GM12878 (cell line): Measurements from ENCODE around the gene SRGAP1. TPM values are rescaled to one million over a fixed set of nuclear protein-coding genes. Genes with fewer than 3 reads are reported as not detected.

Experiments
- BCL11A ChIP-seq: IDR thresholded peaks from 2 replicates; pipeline ENCODE4 v1.6.1; 2011; ENCODE audit warnings: low read depth, low read length
- CBFB ChIP-seq: IDR thresholded peaks from 2 replicates; pipeline ENCODE4 v1.6.1; 2016; ENCODE audit warnings: antibody characterized with exemption, low read depth
- CREM ChIP-seq: IDR thresholded peaks from 2 replicates; pipeline ENCODE4 v1.6.1; 2014; ENCODE audit warnings: antibody characterized with exemption, low read depth
- MTA3 ChIP-seq: IDR thresholded peaks from 2 replicates; pipeline ENCODE4 v1.6.1; 2012; ENCODE audit warnings: low read length, inconsistent platforms, borderline replicate concordance
- MXI1 ChIP-seq: fragments of 150-350 bp; IDR thresholded peaks from 2 replicates; pipeline ENCODE4 v1.6.1; 2011; ENCODE audit warnings: low read depth, mild to moderate bottlenecking, inconsistent platforms, low read length, improper control_type of control experiment
- POLR2A ChIP-seq: IDR thresholded peaks from 2 replicates; pipeline ENCODE4 v1.6.1; 2011; ENCODE audit warnings: low read depth, mild to moderate bottlenecking, low read length
- SP1 ChIP-seq: IDR thresholded peaks from one replicate; pipeline ENCODE4 v1.6.1; 2011; ENCODE audit warnings: low read depth, low read length
- ZBED1 ChIP-seq: IDR thresholded peaks from 2 replicates; pipeline ENCODE4 v1.6.1; 2016; ENCODE audit warnings: borderline replicate concordance
- ZSCAN29 ChIP-seq: fragments of 450-650 bp; IDR thresholded peaks from 2 replicates; pipeline ENCODE4 v1.6.1; 2017; ENCODE audit warnings: mild to moderate bottlenecking, moderate library complexity
- polyA plus RNA-seq, 11 experiments: library from polyadenylated mRNA; depleted of rRNA in 4 of 11; unstranded in 6 of 11; stranded (reverse) in 5 of 11; fragments of >200 nt; fragmentation: Nextera tagmentation in 4 of 11; fragmentation: Illumina TruSeq in 1 of 11; extraction: Ambion mirVana in 4 of 11; extraction: Trizol in 1 of 11; gene quantifications; 1 replicate in 1 of 11; 2 replicates in 10 of 11; pipeline versions ENCODE4 v1.2.1 to v1.2.3, GENCODE V29; 2011 to 2016; ENCODE audit warnings: inconsistent platforms in 2 of 11, missing spikeins in 2 of 11, low read depth in 1 of 11
- total RNA-seq, 4 experiments: library from RNA; depleted of rRNA in 3 of 4; stranded (reverse); fragments of >200 nt in 3 of 4; fragmentation: Illumina TruSeq in 1 of 4; extraction: Trizol in 1 of 4; gene quantifications; 2 replicates each; pipeline versions ENCODE4 v1.2.1 to v1.2.3, GENCODE V29; 2013 to 2021
- TF ChIP-seq, protein P1 (sequence below): fragments of 450-650 bp; IDR thresholded peaks from 2 replicates; pipeline ENCODE4 v1.6.1; 2017; ENCODE audit warnings: mild to moderate bottlenecking, moderate library complexity
- TF ChIP-seq, protein P2 (sequence below): IDR thresholded peaks from 2 replicates; pipeline ENCODE4 v1.6.1; 2012; ENCODE audit warnings: low read depth, low read length, improper control_type of control experiment
- TF ChIP-seq, protein P3 (sequence below): fragments of 450-650 bp; IDR thresholded peaks from 2 replicates; pipeline ENCODE4 v1.6.1; 2018; ENCODE audit warnings: mild to moderate bottlenecking, low read depth, moderate library complexity; ENCODE audit not compliant: partially characterized antibody
- TF ChIP-seq, protein P4 (sequence below): fragments of 450-650 bp; IDR thresholded peaks from 2 replicates; pipeline ENCODE4 v1.6.1; 2017; ENCODE audit warnings: borderline replicate concordance

Gene SRGAP1
- total and polyA plus RNA-seq, 10 of the 15 experiments (the other 5 are each of a cell fraction or from before 2014, with no cell fraction given): 0.16 to 0.85 (median 0.46) TPM

DNA sequence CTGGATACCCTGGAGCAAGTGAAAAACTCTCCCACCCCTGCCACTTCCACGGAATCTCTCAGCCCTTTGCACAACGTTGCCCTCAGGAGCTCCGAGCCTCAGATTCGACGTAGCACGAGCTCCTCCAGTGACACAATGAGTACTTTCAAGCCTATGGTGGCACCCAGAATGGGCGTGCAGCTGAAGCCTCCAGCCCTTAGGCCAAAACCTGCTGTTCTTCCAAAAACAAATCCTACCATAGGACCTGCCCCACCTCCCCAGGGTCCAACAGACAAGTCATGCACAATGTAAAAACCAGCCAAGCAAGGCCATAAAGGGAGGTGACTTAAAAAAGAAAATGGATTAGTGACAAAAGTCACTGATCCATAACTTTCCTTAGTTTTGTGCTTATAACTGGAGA lies 297.9 kb downstream of the SRGAP1 start (continued):
- TF ChIP-seq, protein P1, sequence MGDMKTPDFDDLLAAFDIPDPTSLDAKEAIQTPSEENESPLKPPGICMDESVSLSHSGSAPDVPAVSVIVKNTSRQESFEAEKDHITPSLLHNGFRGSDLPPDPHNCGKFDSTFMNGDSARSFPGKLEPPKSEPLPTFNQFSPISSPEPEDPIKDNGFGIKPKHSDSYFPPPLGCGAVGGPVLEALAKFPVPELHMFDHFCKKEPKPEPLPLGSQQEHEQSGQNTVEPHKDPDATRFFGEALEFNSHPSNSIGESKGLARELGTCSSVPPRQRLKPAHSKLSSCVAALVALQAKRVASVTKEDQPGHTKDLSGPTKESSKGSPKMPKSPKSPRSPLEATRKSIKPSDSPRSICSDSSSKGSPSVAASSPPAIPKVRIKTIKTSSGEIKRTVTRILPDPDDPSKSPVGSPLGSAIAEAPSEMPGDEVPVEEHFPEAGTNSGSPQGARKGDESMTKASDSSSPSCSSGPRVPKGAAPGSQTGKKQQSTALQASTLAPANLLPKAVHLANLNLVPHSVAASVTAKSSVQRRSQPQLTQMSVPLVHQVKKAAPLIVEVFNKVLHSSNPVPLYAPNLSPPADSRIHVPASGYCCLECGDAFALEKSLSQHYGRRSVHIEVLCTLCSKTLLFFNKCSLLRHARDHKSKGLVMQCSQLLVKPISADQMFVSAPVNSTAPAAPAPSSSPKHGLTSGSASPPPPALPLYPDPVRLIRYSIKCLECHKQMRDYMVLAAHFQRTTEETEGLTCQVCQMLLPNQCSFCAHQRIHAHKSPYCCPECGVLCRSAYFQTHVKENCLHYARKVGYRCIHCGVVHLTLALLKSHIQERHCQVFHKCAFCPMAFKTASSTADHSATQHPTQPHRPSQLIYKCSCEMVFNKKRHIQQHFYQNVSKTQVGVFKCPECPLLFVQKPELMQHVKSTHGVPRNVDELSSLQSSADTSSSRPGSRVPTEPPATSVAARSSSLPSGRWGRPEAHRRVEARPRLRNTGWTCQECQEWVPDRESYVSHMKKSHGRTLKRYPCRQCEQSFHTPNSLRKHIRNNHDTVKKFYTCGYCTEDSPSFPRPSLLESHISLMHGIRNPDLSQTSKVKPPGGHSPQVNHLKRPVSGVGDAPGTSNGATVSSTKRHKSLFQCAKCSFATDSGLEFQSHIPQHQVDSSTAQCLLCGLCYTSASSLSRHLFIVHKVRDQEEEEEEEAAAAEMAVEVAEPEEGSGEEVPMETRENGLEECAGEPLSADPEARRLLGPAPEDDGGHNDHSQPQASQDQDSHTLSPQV: no peak
- TF ChIP-seq, protein P2, sequence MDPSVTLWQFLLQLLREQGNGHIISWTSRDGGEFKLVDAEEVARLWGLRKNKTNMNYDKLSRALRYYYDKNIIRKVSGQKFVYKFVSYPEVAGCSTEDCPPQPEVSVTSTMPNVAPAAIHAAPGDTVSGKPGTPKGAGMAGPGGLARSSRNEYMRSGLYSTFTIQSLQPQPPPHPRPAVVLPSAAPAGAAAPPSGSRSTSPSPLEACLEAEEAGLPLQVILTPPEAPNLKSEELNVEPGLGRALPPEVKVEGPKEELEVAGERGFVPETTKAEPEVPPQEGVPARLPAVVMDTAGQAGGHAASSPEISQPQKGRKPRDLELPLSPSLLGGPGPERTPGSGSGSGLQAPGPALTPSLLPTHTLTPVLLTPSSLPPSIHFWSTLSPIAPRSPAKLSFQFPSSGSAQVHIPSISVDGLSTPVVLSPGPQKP: no peak
- no peak for TF ChIP-seq ZSCAN29
- TF ChIP-seq BCL11A: no peak
- no peak for TF ChIP-seq POLR2A
- TF ChIP-seq CBFB: no peak
- TF ChIP-seq MXI1: no peak
- TF ChIP-seq, protein P3, sequence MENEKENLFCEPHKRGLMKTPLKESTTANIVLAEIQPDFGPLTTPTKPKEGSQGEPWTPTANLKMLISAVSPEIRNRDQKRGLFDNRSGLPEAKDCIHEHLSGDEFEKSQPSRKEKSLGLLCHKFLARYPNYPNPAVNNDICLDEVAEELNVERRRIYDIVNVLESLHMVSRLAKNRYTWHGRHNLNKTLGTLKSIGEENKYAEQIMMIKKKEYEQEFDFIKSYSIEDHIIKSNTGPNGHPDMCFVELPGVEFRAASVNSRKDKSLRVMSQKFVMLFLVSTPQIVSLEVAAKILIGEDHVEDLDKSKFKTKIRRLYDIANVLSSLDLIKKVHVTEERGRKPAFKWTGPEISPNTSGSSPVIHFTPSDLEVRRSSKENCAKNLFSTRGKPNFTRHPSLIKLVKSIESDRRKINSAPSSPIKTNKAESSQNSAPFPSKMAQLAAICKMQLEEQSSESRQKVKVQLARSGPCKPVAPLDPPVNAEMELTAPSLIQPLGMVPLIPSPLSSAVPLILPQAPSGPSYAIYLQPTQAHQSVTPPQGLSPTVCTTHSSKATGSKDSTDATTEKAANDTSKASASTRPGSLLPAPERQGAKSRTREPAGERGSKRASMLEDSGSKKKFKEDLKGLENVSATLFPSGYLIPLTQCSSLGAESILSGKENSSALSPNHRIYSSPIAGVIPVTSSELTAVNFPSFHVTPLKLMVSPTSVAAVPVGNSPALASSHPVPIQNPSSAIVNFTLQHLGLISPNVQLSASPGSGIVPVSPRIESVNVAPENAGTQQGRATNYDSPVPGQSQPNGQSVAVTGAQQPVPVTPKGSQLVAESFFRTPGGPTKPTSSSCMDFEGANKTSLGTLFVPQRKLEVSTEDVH: no peak
- no peak for TF ChIP-seq ZBED1
- TF ChIP-seq CREM: no peak
- TF ChIP-seq, protein P4, sequence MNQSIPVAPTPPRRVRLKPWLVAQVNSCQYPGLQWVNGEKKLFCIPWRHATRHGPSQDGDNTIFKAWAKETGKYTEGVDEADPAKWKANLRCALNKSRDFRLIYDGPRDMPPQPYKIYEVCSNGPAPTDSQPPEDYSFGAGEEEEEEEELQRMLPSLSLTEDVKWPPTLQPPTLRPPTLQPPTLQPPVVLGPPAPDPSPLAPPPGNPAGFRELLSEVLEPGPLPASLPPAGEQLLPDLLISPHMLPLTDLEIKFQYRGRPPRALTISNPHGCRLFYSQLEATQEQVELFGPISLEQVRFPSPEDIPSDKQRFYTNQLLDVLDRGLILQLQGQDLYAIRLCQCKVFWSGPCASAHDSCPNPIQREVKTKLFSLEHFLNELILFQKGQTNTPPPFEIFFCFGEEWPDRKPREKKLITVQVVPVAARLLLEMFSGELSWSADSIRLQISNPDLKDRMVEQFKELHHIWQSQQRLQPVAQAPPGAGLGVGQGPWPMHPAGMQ: no peak
- TF ChIP-seq MTA3: no peak
- no peak for TF ChIP-seq SP1
- TF ChIP-seq, all 136 proteins: peak for 0
